Osteoblast (primary cell): ENCODE results near the gene MCM8. TPM values are rescaled to one million over a fixed set of nuclear protein-coding genes. Genes with fewer than 3 reads are reported as not detected.

ENCODE experiments used
- DNase-seq: peaks from one replicate; pipeline ENCODE4 v3.0.0; 2011; ENCODE audit warnings: low spot score, mixed read lengths; ENCODE audit not compliant: insufficient read length; ENCODE audit errors: missing footprints
- H2AFZ ChIP-seq: 2 replicates; pipeline ENCODE4 v1.6.0; 2011; ENCODE audit warnings: mild to moderate bottlenecking, low read length
- H3K27ac ChIP-seq: 2 replicates; pipeline ENCODE4 v1.5.1; 2011; ENCODE audit warnings: mild to moderate bottlenecking, low read depth, low read length, moderate library complexity
- H3K27me3 ChIP-seq: 2 replicates; pipeline ENCODE4 v1.6.0; 2012; ENCODE audit warnings: mild to moderate bottlenecking, control low read depth, inconsistent platforms, low read length, moderate library complexity; ENCODE audit not compliant: insufficient read depth
- H3K36me3 ChIP-seq: 2 replicates; pipeline ENCODE4 v1.5.1; 2011; ENCODE audit warnings: mild to moderate bottlenecking, low read length, control low read depth, moderate library complexity; ENCODE audit not compliant: insufficient read depth
- H3K4me1 ChIP-seq: 2 replicates; pipeline ENCODE4 v1.5.1; 2011; ENCODE audit warnings: mild to moderate bottlenecking, low read length, control low read depth, moderate library complexity; ENCODE audit not compliant: insufficient read depth
- H3K4me2 ChIP-seq: 2 replicates; pipeline ENCODE4 v1.6.0; 2011; ENCODE audit warnings: mild to moderate bottlenecking, low read length; ENCODE audit not compliant: insufficient read depth
- H3K4me3 ChIP-seq: fragments of 200-600 bp; sonication (generic); 3 replicates; pipeline ENCODE4 v1.5.1; 2012; ENCODE audit warnings: mild to moderate bottlenecking, low read length, inconsistent platforms; ENCODE audit not compliant: insufficient read depth
- H3K79me2 ChIP-seq: 2 replicates; pipeline ENCODE4 v1.6.0; 2012; ENCODE audit warnings: mild to moderate bottlenecking, low read length, control low read depth, inconsistent platforms; ENCODE audit not compliant: insufficient read depth
- H3K9me3 ChIP-seq: 2 replicates; pipeline ENCODE4 v1.5.1; 2011; ENCODE audit warnings: low read depth, low read length, control low read depth
- H4K20me1 ChIP-seq: 2 replicates; pipeline ENCODE4 v1.6.0; 2012; ENCODE audit warnings: mild to moderate bottlenecking, low read length, control low read depth; ENCODE audit not compliant: insufficient read depth
- CTCF ChIP-seq: IDR thresholded peaks from 2 replicates; pipeline ENCODE4 v1.5.1; 2011; ENCODE audit warnings: mild to moderate bottlenecking, low read depth, low read length, moderate library complexity; ENCODE audit errors: extremely low read depth
- total RNA-seq: library from RNA; depleted of rRNA; stranded (reverse); fragments of >200 nt; gene quantifications from 2 replicates; pipeline ENCODE4 v1.2.3, GENCODE V29; 2012

The MCM8 gene
- total RNA-seq, 1 donor: 3.3 TPM

DNA sequence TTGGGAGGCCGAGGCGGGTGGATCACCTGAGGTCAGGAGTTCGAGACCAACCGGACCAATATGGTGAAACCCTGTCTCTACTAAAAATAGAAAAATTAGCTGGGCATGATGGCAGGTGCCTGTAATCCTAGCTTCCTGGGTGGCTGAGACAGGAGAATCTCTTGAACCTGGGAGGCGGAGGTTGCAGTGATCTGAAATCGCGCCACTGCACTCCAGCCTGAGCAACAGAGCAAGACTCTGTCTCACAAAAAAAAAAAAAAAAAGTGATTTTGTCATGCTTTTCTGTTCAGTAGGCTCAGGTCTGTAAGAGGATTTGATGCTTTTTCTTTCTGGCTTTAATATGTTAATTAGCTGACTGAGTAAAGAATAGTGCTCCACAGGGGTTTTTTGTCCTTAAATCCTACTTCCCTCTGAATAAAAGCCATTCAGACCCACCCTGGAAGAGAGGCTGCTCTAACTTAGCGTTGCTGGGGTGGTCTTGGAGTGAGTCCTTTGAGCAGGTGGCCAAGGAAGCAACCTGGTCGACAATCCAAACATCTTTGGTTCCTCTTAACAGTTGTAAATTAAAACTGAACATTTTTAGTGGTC lies 19.0 kb downstream of the MCM8 start:
- no peak overlapping the region for H3K4me3 ChIP-seq
- H3K9me3 ChIP-seq: no peaks in the 10 kb centered on the region
- H3K27me3 ChIP-seq: no peaks in the 10 kb centered on the region
- no peak overlapping the region for H3K27ac ChIP-seq
- TF ChIP-seq CTCF: no peak
- no peak for DNase-seq
- H2AFZ ChIP-seq: peak overlapping the region; percentile 50
- H3K4me2 ChIP-seq: no peak overlapping the region
- H3K36me3 ChIP-seq: no peaks in the 10 kb centered on the region
- H3K79me2 ChIP-seq: no peaks in the 10 kb centered on the region
- H4K20me1 ChIP-seq: no peaks in the 10 kb centered on the region
- peaks cover 5% of the 10 kb centered on the region for H3K4me1 ChIP-seq

DNA sequence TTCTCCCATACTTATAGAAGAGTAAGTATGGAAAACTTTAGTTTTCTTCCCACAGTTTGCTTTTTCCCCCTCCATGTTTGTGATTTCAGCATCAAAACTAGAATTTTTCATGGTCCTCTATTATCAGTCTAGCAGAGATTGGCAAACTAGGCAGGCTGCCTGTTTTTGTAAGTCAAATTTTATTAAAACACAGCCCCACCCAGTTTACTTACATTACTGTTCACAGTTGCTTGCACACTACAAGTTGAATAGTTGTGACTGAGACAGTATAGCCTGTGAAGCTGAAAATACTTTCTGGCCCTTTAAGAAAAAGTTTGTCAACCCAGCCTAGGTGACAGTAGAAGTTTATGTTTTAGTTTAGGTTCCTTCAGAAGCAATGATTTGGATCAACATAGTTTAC lies 19.5 kb downstream of the MCM8 start:
- DNase-seq: no peak
- Histone ChIP-seq H3K79me2 (no peaks in the 10 kb centered on the region), H3K9me3 (no peaks in the 10 kb centered on the region), H3K27me3 (no peaks in the 10 kb centered on the region), H3K27ac (no peak overlapping the region), H4K20me1 (no peaks in the 10 kb centered on the region), H3K4me3 (no peak overlapping the region), H3K36me3 (no peaks in the 10 kb centered on the region), H2AFZ (no peak overlapping the region), H3K4me2 (no peak overlapping the region), H3K4me1 (peaks cover 6% of the 10 kb centered on the region)
- no peak for TF ChIP-seq CTCF

- no peaks in the 10 kb centered on the region for H3K79me2 ChIP-seq
- H4K20me1 ChIP-seq: no peaks in the 10 kb centered on the region
- H3K27ac ChIP-seq: no peak overlapping the region
- no peak for DNase-seq
- no peaks in the 10 kb centered on the region for H3K9me3 ChIP-seq
- H2AFZ ChIP-seq: no peak overlapping the region
- no peak for TF ChIP-seq CTCF
- H3K4me3 ChIP-seq: no peak overlapping the region
- H3K27me3 ChIP-seq: no peaks in the 10 kb centered on the region
- H3K36me3 ChIP-seq: no peaks in the 10 kb centered on the region
- H3K4me2 ChIP-seq: no peak overlapping the region
- peaks cover 6% of the 10 kb centered on the region for H3K4me1 ChIP-seq
These were observed 19.9 kb downstream of the MCM8 start for GRCh38 chr20:5970381-5970780.

- no peak for DNase-seq
- Histone ChIP-seq H3K79me2 (no peaks in the 10 kb centered on the region), H3K9me3 (no peaks in the 10 kb centered on the region), H3K4me3 (no peak overlapping the region), H2AFZ (no peak overlapping the region), H3K4me1 (peaks cover 6% of the 10 kb centered on the region), H3K4me2 (no peak overlapping the region), H3K36me3 (no peaks in the 10 kb centered on the region), H3K27ac (no peak overlapping the region), H4K20me1 (no peaks in the 10 kb centered on the region), H3K27me3 (no peaks in the 10 kb centered on the region)
- no peak for TF ChIP-seq CTCF
These were observed 20.8 kb downstream of the MCM8 start for GRCh38 chr20:5971203-5971602.
